ENCODE data around the gene CTIF.
"Not testable (repeated sequence)": the region's sequence is repeated elsewhere in the genome, so short reads cannot be mapped to it uniquely, and the experiment has no call there.

Gene CTIF

GRCh38 chr18:48714873-48715272, 176.0 kb downstream of the CTIF start:
- no peak overlapping the region for H3K27ac ChIP-seq
- no peaks in the 10 kb centered on the region for H3K36me3 ChIP-seq (replicated peaks)
- in situ Hi-C loops (cut with HindIII; ENCODE audit: low pct_ligation_motif_present, low sequenced_read_pairs), result no loop called here
- no peak overlapping the region for H3K4me3 ChIP-seq (ENCODE audit: low read depth, low read length)
- DNase-seq, result no peak
- H3K27me3 ChIP-seq (replicated peaks), result no peaks in the 10 kb centered on the region
- no peak for TF ChIP-seq CTCF (IDR thresholded peaks at IDR 0.05; ENCODE audit: low read depth, low read length, missing control alignments)

- Histone ChIP-seq H3K4me3 (ENCODE audit: low read depth, low read length) (no peak overlapping the region), H3K27me3 (replicated peaks) (no peaks in the 10 kb centered on the region), H3K27ac (no peak overlapping the region), H3K36me3 (replicated peaks) (no peaks in the 10 kb centered on the region)
- TF ChIP-seq CTCF (IDR thresholded peaks at IDR 0.05; ENCODE audit: low read depth, low read length, missing control alignments), result no peak
- in situ Hi-C loops (cut with HindIII; ENCODE audit: low pct_ligation_motif_present, low sequenced_read_pairs), result no loop called here
- DNase-seq, result no peak
Measured at GRCh38 chr18:48715711-48716361, 177.0 kb downstream of the CTIF start.

- DNase-seq; H3K27me3 ChIP-seq (replicated peaks); in situ Hi-C loops (cut with HindIII; ENCODE audit: low pct_ligation_motif_present, low sequenced_read_pairs); H3K4me3 ChIP-seq (ENCODE audit: low read depth, low read length); H3K36me3 ChIP-seq (replicated peaks); H3K27ac ChIP-seq: not testable (repeated sequence)
Measured at GRCh38 chr18:48717227-48717626, 178.4 kb downstream of the CTIF start.

- in situ Hi-C loops (cut with HindIII; ENCODE audit: low pct_ligation_motif_present, low sequenced_read_pairs), result no loop called here
- no peaks in the 10 kb centered on the region for H3K36me3 ChIP-seq (replicated peaks)
- no peaks in the 10 kb centered on the region for H3K27me3 ChIP-seq (replicated peaks)
- DNase-seq, result no peak
- H3K27ac ChIP-seq, result no peak overlapping the region
- no peak for TF ChIP-seq CTCF (IDR thresholded peaks at IDR 0.05; ENCODE audit: low read depth, low read length, missing control alignments)
- no peak overlapping the region for H3K4me3 ChIP-seq (ENCODE audit: low read depth, low read length)
Measured at GRCh38 chr18:48718251-48718959, 179.6 kb downstream of the CTIF start.

GRCh38 chr18:48719388-48719787, 180.6 kb downstream of the CTIF start:
- TF ChIP-seq CTCF (IDR thresholded peaks at IDR 0.05; ENCODE audit: low read depth, low read length, missing control alignments), result no peak
- in situ Hi-C loops (cut with HindIII; ENCODE audit: low pct_ligation_motif_present, low sequenced_read_pairs), result no loop called here
- Histone ChIP-seq H3K36me3 (replicated peaks) (no peaks in the 10 kb centered on the region), H3K4me3 (ENCODE audit: low read depth, low read length) (no peak overlapping the region), H3K27me3 (replicated peaks) (no peaks in the 10 kb centered on the region), H3K27ac (no peak overlapping the region)
- no peak for DNase-seq

- Histone ChIP-seq H3K4me3 (ENCODE audit: low read depth, low read length) (no peak overlapping the region), H3K27me3 (replicated peaks) (no peaks in the 10 kb centered on the region), H3K36me3 (replicated peaks) (no peaks in the 10 kb centered on the region), H3K27ac (no peak overlapping the region)
- in situ Hi-C loops (cut with HindIII; ENCODE audit: low pct_ligation_motif_present, low sequenced_read_pairs), result no loop called here
- peak; percentile 41 for DNase-seq
- TF ChIP-seq CTCF (IDR thresholded peaks at IDR 0.05; ENCODE audit: low read depth, low read length, missing control alignments), result no peak
Measured at GRCh38 chr18:48719974-48720654, 181.3 kb downstream of the CTIF start.

Data from brain microvascular endothelial cell (primary cell).